22Rv1 (cell line): ENCODE measurements around the gene CST9L.

Source experiments
- H3K27ac ChIP-seq: fragments of 450-650 bp; 2 replicates; pipeline ENCODE4 v1.5.1; 2017
- CTCF ChIP-seq: fragments of 450-650 bp; IDR thresholded peaks from 2 replicates; pipeline ENCODE4 v1.5.1; 2017; ENCODE audit warnings: mild to moderate bottlenecking
- ZFX ChIP-seq: fragments of 450-650 bp; IDR thresholded peaks from 2 replicates; pipeline ENCODE4 v1.6.1; 2017; ENCODE audit warnings: antibody characterized with exemption, borderline replicate concordance

CST9L gene

GRCh38 chr20:23570178-23570760 is 2.0 kb upstream of the CST9L start:
- H3K27ac ChIP-seq, result no peak overlapping the region
- TF ChIP-seq CTCF (no peak), ZFX (no peak)

GRCh38 chr20:23569570-23569969 is 1.3 kb upstream of the CST9L start:
- H3K27ac ChIP-seq, result no peak overlapping the region
- TF ChIP-seq CTCF, result no peak
- no peak for TF ChIP-seq ZFX

GRCh38 chr20:23568971-23569330 is 667 bp upstream of the CST9L start:
- TF ChIP-seq ZFX (no peak), CTCF (no peak)
- no peak overlapping the region for H3K27ac ChIP-seq

- TF ChIP-seq CTCF, result no peak
- TF ChIP-seq ZFX, result no peak
- no peak overlapping the region for H3K27ac ChIP-seq
Measured at GRCh38 chr20:23566199-23566932, 1.9 kb downstream of the CST9L start.

- TF ChIP-seq CTCF (no peak), ZFX (no peak)
- no peak overlapping the region for H3K27ac ChIP-seq
Measured at GRCh38 chr20:23565503-23566045, 2.7 kb downstream of the CST9L start.

- H3K27ac ChIP-seq, result no peak overlapping the region
Measured at GRCh38 chr20:23564927-23565326, 3.4 kb downstream of the CST9L start.

More at GRCh38 chr20:23564927-23565326, 3.4 kb downstream of the CST9L start:
- no peak for TF ChIP-seq CTCF
- no peak for TF ChIP-seq ZFX
